ENCODE results near the gene HOXC9. TPM values are rescaled to one million over a fixed set of nuclear protein-coding genes. Genes with fewer than 3 reads are reported as not detected.

Gene HOXC9
- total and polyA plus RNA-seq, 12 donors, result not detected

DNA sequence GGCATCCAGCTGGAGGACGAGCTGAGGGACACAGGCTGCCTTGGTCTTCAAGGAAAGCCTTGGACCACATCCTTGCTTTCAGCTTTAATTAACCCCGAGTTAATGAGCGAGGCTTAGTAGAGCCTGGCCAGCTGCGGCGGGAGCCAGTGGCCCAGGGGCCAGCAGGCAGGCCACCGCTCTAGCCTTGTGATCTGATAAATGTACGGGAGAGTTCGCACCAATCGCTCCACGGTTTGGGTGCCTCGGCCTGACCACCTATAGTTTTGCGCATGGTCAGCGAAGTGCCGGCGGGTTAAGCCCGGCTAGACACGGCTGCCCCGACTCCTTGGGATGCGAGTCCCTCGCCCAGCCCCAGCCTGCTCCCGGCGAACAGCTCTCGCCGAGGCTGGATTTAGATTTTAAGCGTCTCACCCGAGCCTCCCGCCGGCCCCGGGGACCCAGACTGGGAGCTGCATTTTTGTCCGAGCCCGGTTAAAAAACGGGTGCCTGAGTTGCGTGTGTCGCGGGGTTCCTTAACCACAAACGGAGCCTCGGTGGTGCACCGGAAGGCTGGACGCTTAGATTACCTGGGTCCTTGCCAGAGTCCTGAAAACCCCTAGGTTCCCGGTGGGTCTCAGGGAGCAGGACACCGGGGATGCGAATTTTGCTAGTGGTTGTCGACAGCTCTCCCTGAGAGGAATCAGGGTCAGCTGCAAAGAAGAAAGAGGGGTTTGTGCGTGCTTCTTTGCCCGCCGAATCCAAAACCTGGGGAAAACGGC lies 48.2 kb upstream of the HOXC9 start:
- Histone ChIP-seq H3K27me3 (peaks cover 79 to 100% (median 100%) of the 10 kb centered on the region in 7 donors), H3K36me3 (no peaks in the 10 kb centered on the region), H3K9me3 (no peaks in the 10 kb centered on the region), H3K27ac (no peak overlapping the region), H3K4me3 (no peak overlapping the region), H3K4me1 (peaks cover 0 to 22% (median 10%) of the 10 kb centered on the region in 9 donors)
- no peak for ATAC-seq
- intact Hi-C loops (cut with DNase I), result no loop called here
- no peak for DNase-seq
- 2 to 4% methylated on average over 47 of the region's 47 CpGs for WGBS, 2 donors
- TF ChIP-seq, protein P1, sequence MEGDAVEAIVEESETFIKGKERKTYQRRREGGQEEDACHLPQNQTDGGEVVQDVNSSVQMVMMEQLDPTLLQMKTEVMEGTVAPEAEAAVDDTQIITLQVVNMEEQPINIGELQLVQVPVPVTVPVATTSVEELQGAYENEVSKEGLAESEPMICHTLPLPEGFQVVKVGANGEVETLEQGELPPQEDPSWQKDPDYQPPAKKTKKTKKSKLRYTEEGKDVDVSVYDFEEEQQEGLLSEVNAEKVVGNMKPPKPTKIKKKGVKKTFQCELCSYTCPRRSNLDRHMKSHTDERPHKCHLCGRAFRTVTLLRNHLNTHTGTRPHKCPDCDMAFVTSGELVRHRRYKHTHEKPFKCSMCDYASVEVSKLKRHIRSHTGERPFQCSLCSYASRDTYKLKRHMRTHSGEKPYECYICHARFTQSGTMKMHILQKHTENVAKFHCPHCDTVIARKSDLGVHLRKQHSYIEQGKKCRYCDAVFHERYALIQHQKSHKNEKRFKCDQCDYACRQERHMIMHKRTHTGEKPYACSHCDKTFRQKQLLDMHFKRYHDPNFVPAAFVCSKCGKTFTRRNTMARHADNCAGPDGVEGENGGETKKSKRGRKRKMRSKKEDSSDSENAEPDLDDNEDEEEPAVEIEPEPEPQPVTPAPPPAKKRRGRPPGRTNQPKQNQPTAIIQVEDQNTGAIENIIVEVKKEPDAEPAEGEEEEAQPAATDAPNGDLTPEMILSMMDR (IDR thresholded peaks at IDR 0.05), result no peak

DNA sequence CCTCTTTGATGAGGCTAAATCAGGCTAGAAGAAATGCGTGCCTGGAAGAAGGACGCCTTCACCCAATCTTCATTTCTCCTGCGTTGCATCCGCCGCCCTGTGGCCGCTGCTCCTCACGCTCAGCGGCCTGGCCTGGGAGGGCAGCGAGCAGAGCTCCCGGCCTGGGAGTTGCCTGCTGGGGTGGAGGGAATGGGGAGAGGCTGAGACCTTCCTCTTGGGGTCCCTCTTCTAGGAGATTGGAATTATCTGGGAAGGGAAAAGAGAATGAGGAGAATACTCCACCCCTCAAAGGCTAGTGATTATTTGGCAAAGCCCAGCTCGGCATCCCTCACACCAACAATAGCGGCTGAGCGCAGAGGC lies 47.6 kb upstream of the HOXC9 start:
- TF ChIP-seq, protein P1 (IDR thresholded peaks at IDR 0.05), result no peak
- no peak overlapping the region for H3K27ac ChIP-seq
- intact Hi-C loops (cut with DNase I), result no loop called here
- no peaks in the 10 kb centered on the region for H3K9me3 ChIP-seq
- WGBS, 2 donors, result 8 to 10% methylated on average over 13 of the region's 13 CpGs
- H3K4me1 ChIP-seq, result peaks cover 0 to 22% (median 10%) of the 10 kb centered on the region in 9 donors
- peaks cover 79 to 100% (median 100%) of the 10 kb centered on the region in 7 donors for H3K27me3 ChIP-seq
- no peak for ATAC-seq
- H3K4me3 ChIP-seq, result no peak overlapping the region
- H3K36me3 ChIP-seq, result no peaks in the 10 kb centered on the region
- no peak for DNase-seq

DNA sequence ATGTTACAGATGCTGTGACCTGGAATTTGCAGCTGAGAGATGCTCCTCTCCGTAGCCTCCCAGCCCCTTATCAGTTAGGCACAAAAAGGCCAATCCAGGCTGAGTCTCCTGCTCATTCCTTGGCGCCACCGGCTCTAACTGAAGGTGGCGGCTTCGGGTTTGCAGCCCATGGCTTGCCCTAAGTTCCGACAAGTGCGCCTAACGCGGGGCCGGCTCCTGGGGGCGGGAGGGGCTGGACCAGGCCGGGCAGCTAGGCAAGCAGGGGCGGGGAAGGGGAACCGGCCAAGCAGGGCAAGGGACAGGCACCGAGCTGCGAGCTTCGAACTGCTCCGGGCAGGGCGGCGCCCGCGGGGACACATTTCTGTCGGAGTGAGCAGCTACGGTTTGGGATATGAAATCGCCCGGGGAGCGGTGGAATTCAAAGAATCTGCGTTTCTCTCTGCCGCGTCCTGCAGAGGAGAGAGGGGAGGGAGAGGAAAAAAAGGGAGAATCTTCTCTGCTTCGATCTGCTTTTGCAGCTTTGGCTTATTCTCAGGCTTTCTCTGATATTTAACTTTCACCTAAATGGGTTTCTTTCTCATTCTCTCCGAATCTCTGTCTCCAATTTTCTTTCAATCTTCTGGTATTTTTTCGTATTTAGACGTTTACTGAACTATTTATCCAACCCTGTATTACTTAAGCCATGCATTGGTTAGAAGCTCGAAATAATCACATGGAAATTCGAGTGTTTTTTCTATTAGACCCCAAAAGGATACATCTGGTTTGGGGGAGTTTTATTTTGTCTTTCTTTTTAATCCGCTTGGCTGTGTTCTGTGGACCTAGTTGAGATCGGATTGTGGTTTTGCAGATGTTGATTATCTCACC lies 46.9 kb upstream of the HOXC9 start:
- WGBS, 2 donors, result 3 to 5% methylated on average over 38 of the region's 38 CpGs
- Histone ChIP-seq H3K4me3 (no peak overlapping the region), H3K27me3 (peaks cover 77 to 100% (median 100%) of the 10 kb centered on the region in 7 donors), H3K9me3 (no peaks in the 10 kb centered on the region), H3K27ac (no peak overlapping the region), H3K4me1 (peaks cover 0 to 22% (median 10%) of the 10 kb centered on the region in 9 donors), H3K36me3 (no peaks in the 10 kb centered on the region)
- intact Hi-C loops (cut with DNase I), result no loop called here
- no peak for DNase-seq
- ATAC-seq, result peak in 1 of 8 donors; percentile 20
- TF ChIP-seq, protein P1 (IDR thresholded peaks at IDR 0.05), result no peak

- WGBS, 2 donors, result 5 to 6% methylated on average over 19 of the region's 19 CpGs
- Histone ChIP-seq H3K4me1 (peaks cover 0 to 22% (median 10%) of the 10 kb centered on the region in 9 donors), H3K27ac (no peak overlapping the region), H3K4me3 (no peak overlapping the region), H3K27me3 (peaks cover 78 to 100% (median 100%) of the 10 kb centered on the region in 7 donors), H3K36me3 (no peaks in the 10 kb centered on the region), H3K9me3 (no peaks in the 10 kb centered on the region)
- TF ChIP-seq, protein P1 (IDR thresholded peaks at IDR 0.05), result no peak
- ATAC-seq, result no peak
- intact Hi-C loops (cut with DNase I), result no loop called here
- DNase-seq, result no peak
These were observed 45.9 kb upstream of the HOXC9 start for GRCh38 chr12:53953831-53954693.

Measured in heart right ventricle (tissue), 16 donors.